AG08396 (cell line): ENCODE measurements around the gene SLC22A17.
"Not testable (repeated sequence)": the region's sequence is repeated elsewhere in the genome, so short reads cannot be mapped to it uniquely, and the experiment has no call there.

ENCODE experiments used
- DNase-seq: peaks from one replicate; pipeline ENCODE4 v3.0.0; 2012; ENCODE audit warnings: low spot score, mixed read lengths

The SLC22A17 gene

DNA sequence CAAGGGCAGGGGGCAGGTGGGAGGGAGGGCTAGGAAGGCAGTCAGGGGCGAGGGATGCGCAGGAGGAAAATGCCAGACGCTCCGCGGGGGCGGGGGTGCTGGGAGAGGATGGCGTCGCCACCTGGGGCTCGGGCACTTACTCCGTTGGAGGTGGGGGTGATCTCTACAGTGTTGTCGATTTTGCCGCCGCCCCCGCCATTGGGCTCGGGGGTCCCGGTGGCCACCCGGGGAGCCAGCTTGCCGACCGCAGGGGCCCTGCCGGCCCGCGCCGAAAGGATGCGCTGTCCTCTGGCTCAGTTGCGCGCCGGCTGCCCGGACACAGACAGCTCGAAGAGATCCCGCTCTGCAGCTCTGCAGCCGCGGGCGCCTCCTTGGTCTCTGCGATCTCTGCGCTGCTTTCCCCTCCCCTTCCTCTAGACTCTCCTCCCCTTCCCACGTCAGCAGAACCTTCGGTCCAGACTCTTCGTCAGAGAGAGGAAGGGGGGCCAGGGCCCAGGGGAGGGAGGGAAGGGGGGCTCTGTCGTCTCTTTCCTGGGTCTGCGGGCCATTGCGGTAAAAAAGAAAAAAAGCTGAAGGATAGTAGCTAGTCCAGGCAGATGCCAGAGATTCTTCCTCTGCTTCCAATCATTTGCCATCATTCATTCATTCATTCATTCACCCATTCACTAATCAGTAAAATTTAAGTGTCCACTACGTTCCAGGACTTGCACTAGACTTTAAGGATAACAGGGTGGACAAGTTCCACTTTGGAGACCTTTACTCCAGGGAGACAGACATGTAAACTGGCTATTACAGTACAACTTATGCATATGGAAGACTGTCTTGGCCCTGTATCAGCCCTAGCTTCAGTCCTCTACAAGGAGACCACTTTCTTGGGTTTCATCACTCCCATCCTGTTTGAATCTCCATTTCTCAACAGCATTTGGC, at the start of gene SLC22A17:
Gene SLC22A17, minus strand, starts transcription at position 382 of the 927 bp plus-strand sequence.
- DNase-seq: peak; percentile 93

DNA sequence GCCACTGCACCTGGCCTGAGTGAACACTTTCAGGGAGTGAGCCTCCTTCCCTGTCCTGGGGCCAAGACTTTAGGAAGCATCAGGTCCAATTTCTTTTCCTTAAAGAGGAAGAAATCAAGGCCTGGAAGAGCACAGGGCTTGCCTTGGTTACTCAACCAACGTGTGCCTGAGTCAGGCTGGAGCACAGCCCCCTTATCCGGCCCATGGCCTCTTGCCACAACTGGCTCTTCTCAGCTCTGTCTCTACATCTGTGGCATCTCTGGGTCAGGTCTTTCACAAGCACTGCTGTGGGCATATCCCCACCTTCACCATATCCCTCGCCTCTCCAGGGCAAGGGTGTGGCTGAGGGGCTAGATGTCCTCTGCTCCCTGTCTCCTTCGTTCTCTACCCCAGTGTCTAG, 48.6 kb upstream of the SLC22A17 start:
- DNase-seq: no peak

DNA sequence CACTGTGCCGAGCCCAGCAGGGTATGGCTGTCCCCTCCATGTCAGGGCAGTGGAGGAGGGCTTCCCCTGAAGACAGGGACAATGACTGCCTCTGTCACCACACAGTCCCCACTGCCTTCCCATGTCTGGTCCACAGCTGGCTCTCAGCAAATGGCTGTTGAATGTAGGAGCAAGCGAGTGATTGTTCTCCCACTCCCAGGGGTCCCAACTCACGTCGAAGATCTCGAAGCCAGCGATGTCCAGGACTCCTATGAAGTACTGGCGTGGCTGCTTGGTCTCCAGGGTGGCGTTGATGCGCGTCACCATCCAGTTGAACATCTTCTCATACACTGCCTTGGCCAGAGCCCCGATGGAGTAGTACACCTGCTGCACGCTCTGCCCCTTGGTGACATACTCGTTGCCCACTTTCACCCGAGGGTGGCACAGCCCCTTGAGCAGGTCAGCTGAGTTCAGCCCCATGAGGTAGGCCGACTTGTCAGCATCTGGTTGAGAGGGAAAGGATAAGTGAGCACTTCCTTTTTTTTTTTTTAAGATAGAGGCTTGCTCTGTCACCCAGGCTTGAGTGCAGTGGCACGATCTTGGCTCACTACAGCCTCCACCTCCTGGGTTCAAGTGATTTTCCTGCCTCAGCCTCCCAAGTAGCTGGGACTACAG, 47.9 kb upstream of the SLC22A17 start:
- DNase-seq: not testable (repeated sequence)

DNA sequence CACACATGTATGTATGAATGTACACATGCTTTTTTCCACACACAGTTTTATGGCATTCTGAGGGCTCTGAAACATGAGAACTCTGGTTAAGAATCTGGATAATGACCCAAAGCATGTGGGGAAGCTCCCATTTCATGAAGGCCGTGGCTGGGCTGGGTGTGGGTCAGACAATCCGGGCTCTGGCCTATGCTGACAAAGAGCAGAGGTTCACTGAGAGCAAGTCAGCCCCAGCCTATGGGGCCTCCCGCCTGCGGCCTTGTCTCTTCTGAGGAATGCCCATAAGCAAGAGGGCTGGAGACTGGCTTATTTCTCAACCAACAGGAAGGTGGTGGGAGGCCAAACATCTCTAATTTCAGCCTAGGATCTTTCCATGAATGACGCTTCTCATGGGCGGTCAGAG, 46.9 kb upstream of the SLC22A17 start:
- DNase-seq: no peak

DNA sequence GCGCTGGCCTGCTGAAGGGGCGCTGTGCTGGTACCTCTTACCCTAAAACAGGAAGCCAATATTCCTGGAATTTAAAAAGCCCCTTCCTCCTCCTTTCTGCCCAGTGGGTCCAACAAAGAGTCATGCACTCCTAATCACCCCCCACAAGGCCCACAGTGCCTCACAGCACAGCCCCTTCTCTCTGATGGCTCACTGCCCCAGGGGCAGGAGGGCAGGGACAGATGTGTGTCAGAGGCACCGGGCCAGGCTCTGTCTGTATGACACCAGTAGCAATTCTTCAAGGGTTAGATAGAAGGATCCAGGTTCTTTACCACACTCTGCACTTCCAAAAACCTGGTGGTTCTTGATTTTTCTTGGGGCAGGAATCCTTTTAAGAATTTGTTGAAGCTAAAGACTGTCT, 46.4 kb upstream of the SLC22A17 start:
- no peak for DNase-seq

GRCh38 chr14:23398348-23398747, 45.7 kb upstream of the SLC22A17 start:
- DNase-seq: no peak

- DNase-seq: no peak
Measured at GRCh38 chr14:23396781-23397407, 44.2 kb upstream of the SLC22A17 start.

GRCh38 chr14:23396126-23396525, 43.4 kb upstream of the SLC22A17 start:
- no peak for DNase-seq

- no peak for DNase-seq
Measured at GRCh38 chr14:23392613-23393012, 39.9 kb upstream of the SLC22A17 start.

DNA sequence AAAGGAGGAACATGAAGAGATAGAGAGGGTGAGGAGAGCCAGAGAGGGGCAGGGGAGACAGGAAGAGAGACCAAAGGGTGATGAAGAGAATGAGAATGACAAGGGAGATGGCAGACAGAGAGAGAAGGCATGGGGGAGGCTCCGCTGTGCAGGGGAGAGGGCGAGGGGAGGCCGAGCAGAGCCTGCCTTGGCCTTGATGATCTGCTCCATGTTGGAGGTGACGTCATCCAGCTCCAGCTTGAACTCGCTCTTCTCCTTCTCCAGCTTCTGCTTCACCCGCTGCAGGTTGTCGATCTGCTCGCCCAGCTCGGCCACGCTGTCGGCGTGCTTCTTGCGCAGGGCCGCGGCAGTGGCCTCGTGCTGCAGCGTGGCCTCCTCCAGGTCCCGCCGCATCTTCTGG, 37.2 kb upstream of the SLC22A17 start:
- DNase-seq: not testable (repeated sequence)

GRCh38 chr14:23389396-23389795, 36.7 kb upstream of the SLC22A17 start:
- no peak for DNase-seq

- DNase-seq: no peak
Measured at GRCh38 chr14:23388996-23389395, 36.3 kb upstream of the SLC22A17 start.

DNA sequence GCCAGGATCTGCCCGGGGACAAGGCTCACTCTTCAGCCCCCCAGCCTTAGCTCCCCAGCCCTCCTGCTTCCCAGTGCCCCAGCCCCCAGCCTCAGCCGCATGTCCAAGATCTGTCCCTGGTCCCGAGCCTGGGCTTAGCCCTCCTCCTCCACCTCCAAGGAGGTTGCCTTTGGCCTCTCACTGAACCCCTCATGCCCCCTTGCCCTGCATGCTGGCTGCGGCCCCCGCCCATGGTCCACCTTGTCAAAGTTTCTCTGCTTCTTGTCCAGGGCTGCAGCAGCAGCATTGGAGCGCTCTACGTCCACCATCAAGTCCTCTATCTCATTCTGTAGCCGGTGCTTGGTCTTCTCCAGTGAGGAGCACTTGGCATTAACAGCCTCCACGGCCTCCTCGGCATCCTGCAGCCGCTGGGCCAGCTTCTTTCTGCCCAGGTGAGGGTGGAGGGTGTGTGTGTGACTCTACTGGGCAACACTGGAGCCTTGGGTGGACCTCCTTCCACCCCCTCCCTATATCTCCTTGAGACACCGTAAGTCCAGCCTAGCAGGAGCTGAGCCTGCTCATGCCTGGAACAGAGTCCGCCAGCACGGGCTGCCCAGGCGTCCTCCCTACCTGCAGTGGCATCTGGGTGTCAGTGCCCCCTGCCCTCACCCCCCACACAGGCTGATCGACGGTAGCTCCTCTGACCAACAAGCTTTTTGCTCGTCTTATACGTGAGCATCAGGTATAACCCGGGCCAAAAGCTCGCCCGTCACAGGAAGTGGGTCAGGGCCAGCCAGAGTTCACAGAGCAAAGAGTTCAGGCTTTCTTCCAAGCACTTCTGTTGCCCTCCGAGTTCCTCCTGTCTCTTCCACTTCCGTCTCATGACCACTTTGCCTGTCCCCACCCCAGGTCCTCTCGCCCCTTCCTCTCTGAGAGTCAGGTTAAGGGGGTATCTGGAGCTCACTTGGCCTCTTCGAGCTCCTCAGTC, 35.5 kb upstream of the SLC22A17 start:
- no peak for DNase-seq

GRCh38 chr14:23386999-23387398, 34.3 kb upstream of the SLC22A17 start:
- DNase-seq: no peak

GRCh38 chr14:23386266-23386657, 33.6 kb upstream of the SLC22A17 start:
- DNase-seq: not testable (repeated sequence)

DNA sequence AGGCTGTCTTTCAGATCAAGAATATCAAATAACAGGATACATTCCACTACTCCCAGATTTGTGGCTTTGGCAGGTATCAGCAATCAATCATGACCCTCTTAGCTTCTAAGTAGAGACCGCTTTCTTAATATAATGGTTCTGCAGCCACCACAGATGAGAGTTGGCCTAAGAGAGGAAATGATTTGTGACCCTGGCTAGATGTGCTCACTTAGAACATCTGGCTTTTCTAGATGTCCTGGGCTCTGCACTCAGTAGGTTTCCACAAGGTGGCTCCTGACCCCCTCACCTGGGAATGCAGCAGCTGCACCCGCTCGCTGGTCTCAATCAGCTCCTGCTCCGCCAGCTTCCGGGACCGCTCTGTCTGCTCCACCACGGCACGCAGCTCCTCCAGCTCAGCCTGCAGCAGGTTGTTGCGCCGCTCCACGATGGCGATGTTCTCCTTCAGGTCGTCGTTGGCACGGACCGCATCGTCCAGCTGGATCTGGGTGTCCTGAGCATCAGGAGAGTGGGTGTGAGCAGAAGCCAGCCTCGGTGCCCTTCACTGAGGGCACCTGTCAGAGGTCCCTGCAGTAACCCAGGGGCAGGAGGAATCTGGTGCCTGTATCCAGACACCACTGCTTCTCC, 33.1 kb upstream of the SLC22A17 start:
- DNase-seq: no peak

- DNase-seq: no peak
Measured at GRCh38 chr14:23385244-23385641, 32.6 kb upstream of the SLC22A17 start.

- DNase-seq: no peak
Measured at GRCh38 chr14:23384364-23385080, 31.8 kb upstream of the SLC22A17 start.

DNA sequence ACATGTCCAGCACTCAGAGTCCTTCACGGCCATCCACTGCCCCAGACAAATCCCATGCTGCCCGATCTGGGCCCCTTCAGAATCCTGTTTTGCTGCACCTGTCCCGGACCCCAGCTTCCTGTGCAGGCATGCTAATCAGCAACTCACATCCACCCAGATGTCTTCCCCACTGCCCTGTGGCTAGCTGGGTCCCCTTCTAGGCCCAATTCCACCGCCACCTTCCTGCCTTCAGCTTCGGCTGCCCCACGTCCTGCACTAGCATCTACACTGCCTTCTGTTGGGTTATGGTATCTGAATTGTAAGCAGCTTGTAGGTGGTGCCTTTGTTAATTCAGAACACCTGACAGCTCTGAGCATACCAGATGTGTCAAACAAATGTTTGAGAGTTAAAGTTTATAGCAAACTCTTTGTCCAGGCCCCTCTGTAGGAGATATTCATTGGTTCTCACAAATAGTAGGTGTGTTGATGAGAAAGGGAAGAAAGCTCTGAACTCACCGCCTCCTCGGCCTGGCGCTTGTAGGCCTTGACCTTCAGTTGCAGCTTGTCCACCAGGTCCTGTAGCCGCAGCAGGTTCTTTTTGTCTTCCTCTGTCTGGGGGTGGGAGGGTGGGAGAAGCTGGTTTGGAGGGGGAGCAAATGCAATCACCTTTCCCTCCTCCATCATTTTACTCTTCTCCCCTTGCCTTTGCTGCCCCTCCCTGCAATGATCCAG, 30.2 kb upstream of the SLC22A17 start:
- DNase-seq: no peak

GRCh38 chr14:23382276-23382675, 29.6 kb upstream of the SLC22A17 start:
- no peak for DNase-seq
